Vagina (tissue), 2 donors: ENCODE results near the gene SRD5A1.

Experiments
- POLR2AphosphoS5 ChIP-seq, 2 donors: sonication (generic); formaldehyde crosslinking; IDR thresholded peaks; one replicate each; pipeline ENCODE4 v1.9.0; 2017; ENCODE audit warnings: antibody characterized with exemption in 2 of 2, mild to moderate bottlenecking in 2 of 2, low read depth in 1 of 2; ENCODE audit not compliant: insufficient read depth in 1 of 2
- TF ChIP-seq, protein P1 (sequence below), 3 experiments: fragments of 450-650 bp in 2 of 3; fragments of 200-600 bp in 1 of 3; sonication (generic) in 1 of 3; IDR thresholded peaks; one replicate each; pipeline ENCODE4 v1.5.1; 2017 to 2019; ENCODE audit warnings: antibody characterized with exemption in 3 of 3, mild to moderate bottlenecking in 2 of 3, moderate library complexity in 2 of 3

DNA sequence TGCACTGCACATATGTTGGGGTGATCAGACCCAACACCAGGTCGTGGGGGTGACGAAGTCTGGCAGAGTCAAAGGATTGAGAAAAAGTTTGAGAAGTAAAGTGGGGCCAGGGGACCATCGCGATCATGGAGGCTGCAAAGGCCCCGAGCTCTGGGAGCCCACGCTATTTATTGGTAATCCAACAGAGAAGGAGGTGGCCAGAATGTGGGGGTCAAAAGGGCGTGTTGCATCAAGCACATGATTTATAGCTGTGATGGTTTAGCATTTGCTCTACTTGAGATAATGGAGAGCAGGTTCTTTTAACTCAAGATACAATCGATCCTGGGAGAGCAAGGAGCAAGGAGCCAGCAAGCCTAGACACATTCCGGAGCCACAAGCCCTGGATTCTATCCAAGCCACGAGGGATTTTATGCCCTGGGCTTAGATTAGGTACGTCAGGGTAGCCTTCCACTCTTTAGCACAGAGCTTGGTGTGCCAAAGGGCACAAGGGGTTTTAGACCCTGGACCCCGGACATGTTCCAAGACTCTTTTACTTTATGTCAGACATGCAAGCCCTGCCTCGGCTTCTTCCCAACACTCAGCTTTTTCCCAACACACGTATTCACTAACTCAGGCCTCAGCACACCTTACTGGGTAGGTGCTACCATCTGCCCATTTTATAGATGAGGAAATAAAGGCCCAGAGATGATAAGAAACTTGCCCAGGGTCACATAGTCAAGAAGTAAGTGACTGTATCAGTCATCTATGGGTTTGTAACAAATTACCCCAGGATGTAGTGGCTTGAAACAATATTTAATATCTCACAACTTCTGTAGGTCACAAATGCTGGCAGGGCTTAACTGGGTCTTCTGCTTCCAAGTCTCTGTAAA lies 39.9 kb upstream of the SRD5A1 start:
- TF ChIP-seq, protein P1, sequence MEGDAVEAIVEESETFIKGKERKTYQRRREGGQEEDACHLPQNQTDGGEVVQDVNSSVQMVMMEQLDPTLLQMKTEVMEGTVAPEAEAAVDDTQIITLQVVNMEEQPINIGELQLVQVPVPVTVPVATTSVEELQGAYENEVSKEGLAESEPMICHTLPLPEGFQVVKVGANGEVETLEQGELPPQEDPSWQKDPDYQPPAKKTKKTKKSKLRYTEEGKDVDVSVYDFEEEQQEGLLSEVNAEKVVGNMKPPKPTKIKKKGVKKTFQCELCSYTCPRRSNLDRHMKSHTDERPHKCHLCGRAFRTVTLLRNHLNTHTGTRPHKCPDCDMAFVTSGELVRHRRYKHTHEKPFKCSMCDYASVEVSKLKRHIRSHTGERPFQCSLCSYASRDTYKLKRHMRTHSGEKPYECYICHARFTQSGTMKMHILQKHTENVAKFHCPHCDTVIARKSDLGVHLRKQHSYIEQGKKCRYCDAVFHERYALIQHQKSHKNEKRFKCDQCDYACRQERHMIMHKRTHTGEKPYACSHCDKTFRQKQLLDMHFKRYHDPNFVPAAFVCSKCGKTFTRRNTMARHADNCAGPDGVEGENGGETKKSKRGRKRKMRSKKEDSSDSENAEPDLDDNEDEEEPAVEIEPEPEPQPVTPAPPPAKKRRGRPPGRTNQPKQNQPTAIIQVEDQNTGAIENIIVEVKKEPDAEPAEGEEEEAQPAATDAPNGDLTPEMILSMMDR (IDR thresholded peaks at IDR 0.05) = no peak
- no peak for TF ChIP-seq POLR2AphosphoS5 (IDR thresholded peaks at IDR 0.05; ENCODE audit: insufficient read depth in 1 of 2, low read depth in 1 of 2)
